Measurements from ENCODE around the gene AXDND1.
A peak's percentile ranks its signal among the peaks of the same experiment; 100 is the strongest.
"Not testable (repeated sequence)": the region's sequence is repeated elsewhere in the genome, so short reads cannot be mapped to it uniquely, and the experiment has no call there.

The AXDND1 gene

DNA sequence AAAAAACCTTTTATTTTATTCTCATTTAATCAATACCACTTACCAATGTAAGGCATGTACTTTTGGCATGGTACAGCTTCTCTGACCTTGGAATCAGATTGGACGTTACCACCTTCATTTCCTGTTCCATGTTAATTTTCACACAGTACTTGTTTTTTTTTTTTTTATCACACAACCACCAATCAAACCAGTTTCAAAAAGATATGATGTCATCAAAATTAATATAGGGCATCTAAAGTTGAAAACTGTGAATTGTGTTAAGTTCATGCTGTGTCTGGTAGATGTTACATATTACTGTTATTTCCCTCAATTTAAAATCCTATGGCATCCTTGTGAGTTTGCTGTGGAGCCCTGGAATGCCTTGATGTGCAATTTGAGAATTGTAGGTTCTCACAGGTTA lies 124.8 kb downstream of the AXDND1 start:
- peak; percentile 13 for FAIRE-seq

DNA sequence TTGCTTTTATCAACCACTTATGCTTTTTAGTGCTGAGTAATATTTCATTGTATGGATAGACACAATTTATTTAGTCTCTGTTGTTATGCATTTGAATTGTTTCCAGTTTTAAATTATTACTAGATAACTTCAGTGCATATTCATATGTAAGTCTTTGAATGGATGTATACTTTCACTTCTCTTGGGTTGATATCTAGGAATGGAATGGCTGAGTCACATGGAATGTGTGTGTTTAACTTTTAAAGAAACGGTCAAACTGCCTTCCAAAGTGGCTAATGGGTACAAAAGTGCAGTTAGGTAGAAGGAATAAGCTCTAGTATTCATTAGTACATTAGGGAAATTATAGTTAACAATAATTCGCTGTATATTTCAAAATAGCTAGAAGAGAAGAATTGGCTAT lies 127.6 kb downstream of the AXDND1 start:
- FAIRE-seq: no peak

DNA sequence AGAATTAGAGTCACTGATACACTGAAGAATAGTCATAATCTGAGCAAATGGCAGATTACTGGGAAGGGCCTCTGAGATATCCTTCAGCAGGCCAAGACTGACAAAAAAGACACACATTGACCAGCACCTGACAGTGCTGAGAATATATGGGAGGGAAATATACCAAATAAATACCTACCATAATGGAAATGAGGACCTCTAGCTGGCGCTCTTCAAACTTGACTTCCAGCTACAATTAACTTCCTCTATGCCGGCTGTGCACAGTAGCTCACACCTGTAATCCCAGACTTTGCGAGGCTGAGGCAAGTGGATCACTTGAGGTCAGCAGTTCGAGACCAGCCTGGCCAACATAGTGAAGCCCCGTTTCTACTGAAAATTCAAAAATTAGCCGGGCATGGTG lies 140.4 kb downstream of the AXDND1 start:
- FAIRE-seq: no peak

DNA sequence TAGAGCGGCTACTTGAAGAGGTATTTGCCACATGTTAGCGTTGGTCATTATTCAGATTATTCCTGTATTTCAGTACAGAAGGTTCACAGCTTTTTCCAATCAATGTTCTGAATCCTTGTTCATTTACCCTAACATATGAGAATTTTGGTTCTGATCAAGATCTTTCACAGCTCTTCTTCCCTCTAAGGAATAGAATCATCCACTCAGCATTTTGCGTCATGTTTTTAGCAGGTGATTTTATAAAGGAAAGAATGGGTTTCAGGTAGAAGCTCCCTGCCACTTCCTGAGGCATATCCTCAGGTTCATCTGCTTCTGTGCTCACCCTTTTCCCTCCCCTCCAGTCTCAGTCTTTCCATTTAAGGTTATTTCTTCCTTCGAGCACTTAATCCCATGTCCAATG lies 143.6 kb downstream of the AXDND1 start:
- no peak for FAIRE-seq

DNA sequence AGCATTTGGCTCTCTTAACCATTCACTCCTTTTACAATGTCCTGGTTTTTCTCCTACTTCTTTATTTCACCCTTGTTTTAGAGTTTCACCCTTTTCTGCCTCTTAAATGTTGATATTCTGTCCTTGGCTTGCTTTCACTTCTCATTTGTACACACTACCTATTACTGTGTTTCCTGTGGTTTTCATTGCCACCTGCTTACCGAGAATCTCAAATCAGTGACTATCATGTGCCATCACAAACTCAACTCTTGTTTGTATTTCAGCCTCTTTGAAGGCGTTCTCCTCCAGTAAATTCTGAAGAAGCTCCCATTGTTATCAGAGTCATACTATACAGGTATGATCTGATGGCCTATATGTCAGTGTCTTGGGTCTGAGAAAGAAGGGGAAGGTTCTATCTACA lies 144.3 kb downstream of the AXDND1 start:
- FAIRE-seq: no peak

DNA sequence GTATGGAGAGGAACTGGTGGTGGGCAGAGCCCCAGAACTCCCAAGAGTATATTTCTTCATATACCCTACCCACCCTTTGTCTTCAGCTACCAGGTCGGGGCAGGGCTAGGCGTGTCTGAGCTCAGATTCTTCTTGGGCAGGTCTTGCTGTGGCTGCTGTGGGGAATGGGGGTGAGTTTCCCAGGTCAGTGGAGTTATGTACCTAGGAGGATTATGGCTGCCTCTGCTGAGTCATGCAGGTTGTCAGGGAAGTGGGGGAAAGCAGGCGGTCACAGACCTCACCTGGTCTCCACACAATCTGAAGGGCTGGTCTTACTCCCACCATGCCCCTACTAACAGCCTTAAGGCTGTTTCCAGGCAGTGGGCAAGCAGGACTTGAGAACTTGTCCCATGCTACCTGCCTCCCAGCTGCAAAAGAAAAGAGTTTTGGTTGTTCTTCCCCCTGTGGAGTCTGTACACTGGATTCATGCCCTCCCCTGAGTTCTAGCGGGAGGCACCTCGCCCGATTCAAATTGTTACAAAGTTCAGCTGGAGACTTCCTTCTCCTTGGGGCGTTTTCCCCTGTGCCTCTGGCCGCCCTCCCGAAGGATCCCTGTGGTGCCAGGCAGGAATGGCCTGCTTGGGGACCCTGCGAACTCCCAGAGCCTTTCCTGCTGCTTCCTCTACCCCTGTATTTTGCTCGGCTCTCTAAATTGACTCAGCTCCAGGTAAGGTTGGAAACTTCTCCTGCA lies 151.4 kb downstream of the AXDND1 start:
- FAIRE-seq: no peak

DNA sequence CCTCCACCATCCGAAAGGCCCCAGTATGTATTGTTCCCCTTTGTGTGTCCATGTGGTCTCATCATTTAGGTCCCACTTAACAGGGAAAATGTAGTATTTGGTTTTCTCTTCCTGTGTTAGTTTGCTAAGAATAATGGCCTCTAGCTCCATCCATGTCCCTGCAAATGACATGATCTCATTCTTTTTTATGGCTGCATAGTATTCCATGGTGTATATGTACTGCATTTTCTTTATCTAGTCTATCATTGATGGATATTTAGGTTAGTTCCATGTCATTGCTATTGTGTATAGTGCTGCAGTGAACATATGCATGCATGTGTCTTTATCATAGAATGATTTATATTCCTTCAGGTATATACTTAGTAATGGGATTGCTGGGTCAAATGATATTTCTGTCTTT lies 152.8 kb downstream of the AXDND1 start:
- not testable (repeated sequence) for FAIRE-seq

DNA sequence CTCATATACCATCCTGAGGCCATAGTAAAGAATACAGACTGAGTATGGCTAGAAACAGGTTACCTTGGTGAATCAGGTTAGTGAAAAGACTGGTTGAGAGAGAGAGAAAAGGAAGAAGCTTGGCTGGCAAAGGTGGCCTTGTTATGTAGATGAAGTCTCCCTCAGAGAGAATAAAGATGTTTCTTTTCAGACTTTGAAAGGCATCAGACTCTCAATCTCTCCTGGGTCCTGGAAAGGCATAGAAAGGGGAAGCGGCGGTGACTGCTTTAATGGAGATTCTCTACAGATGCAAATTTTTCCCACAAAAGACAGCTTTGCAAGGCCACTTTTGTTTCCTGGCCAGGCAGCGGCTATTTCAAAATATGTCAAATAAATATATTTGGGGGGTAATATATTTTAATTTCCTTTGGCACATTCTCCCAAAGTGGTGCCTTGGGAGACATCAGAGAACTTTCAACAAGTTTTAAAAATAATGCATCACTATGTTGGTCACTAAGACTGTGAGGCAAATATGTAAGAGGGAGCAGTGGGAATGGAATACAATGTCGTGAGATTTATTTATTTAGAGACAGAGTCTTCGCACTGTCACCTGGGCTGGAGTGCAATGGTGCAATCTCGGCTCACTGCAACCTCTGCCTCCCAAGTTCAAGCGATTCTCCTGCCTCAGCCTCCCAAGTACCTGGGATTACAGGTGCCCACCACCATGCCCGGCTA lies 163.9 kb downstream of the AXDND1 start:
- no peak for FAIRE-seq

DNA sequence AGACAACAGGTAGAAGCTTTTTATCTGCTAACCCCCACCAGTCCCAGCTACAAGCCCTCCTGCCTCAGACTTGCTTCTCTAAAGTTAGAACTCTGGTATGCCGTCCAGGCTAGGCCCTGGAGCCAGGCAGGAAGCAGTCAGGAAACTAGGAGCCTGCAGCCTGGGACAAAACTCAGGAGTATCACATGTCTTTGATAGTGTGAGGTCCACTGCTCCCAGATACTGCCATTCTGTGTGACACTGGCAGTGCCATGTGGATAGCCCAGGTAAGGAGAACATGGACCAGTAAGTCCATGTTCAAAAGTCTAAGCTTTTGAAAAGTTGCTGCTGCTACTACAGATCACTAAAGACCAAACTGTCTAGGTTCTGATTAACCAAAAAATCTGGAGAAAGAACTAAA lies 164.6 kb downstream of the AXDND1 start:
- FAIRE-seq: no peak

DNA sequence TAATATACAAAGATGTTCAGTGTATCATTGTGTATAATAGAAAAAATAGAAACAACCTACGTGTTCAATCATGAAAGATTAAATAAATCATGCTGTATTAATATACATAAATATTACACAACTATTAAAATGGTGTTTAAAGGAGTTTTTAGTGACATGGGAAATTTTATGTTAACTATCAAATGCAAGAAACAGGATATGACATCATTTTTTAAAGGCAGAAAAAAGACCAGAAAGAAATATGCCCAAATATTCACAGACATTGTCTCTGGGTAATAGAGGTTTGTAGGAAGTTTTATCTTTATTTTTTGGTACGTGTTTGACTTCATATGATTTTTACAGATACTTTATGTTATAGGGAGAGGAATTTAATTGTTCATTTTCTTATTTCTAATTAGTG lies 176.0 kb downstream of the AXDND1 start:
- peak; percentile 85 for FAIRE-seq

DNA sequence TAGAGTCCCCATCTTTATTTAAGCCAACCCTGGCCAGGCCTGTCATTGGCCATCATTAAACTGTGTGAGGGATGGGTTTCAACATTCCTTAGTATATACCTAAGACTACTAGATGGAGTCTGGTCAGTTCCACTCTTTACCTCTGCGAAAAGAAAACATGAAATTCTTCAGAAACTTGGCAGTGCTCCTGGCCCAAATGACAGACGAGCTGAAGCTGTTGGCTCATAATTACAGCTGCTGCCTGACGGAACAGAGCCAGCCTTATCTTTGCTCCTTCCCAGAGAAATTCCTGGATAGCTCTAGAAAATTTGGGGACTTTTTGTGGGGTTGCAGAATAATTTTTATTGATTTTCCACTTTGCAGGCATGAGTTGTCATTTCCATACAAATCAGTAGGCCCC lies 179.6 kb downstream of the AXDND1 start:
- no peak for FAIRE-seq

DNA sequence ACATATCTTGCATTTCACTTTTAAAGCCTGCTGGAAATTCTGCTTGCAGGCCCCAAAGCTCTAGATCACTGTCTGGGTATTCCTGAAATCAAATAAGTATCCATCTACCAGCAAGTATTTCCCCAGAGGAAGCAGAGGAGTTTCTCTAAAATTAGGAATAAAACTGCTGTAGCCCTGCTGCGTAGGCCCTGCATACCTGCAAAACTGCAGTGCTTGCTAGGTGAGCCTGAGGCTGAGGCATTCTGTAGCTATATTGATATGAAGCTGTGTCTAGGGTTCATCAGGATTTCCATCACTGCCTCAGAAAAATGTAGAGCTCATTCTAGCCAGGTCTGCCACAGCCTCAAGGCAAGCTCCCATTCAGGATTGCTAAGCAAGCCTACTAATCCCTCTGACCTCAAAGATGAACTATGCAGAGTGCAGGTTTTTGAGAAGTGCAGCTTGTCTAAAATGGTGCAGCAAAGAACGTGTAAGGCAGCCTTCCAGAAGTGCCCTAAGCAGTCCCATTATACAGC lies 181.3 kb downstream of the AXDND1 start:
- FAIRE-seq: no peak

DNA sequence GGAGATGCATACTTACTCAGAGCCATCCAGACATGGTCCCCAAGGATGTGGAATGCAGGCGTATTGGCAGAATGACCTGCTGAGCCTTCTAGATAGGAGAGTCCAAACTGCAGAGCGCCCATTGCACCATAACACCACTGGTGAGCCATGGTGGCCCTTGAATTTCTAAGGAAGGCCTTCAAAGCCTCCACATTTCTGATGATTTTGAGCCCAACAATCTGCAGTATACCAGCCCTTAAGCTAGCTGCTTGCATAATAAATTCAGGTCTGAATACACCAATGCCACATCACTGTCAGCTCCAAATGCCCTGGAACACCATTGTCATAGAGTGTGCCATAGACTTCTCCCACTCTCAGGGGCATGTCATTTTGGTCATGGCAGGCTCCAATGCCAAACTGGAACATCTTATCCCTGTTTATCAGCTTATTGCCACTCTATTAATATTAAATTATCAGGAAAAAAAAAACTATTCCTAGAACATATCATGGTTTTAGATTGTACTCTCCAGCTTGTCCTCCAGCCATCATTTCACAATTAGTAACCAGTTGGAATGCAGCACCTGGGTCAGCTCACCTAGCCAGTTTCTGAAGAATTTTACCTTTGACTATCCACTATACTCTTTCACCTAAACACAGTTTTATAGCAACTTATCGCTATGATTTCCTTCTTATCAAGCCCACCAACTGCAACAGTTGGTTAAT lies 183.0 kb downstream of the AXDND1 start:
- no peak for FAIRE-seq

DNA sequence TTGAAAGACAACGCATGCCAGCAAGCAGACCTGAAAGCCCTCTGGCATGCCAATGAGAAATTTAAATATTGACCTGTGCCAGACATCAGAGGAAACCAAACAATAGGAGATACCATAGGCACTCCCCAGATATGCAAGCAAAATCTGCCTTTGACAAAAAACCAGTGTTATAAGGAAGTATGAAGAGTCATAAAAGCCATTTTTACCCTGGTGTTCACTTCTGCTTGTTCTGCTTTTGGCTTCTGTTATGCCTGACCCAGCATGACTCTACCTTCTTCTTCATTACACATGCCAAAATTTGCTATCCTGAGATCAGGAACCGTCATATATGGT lies 183.6 kb downstream of the AXDND1 start:
- FAIRE-seq: no peak

DNA sequence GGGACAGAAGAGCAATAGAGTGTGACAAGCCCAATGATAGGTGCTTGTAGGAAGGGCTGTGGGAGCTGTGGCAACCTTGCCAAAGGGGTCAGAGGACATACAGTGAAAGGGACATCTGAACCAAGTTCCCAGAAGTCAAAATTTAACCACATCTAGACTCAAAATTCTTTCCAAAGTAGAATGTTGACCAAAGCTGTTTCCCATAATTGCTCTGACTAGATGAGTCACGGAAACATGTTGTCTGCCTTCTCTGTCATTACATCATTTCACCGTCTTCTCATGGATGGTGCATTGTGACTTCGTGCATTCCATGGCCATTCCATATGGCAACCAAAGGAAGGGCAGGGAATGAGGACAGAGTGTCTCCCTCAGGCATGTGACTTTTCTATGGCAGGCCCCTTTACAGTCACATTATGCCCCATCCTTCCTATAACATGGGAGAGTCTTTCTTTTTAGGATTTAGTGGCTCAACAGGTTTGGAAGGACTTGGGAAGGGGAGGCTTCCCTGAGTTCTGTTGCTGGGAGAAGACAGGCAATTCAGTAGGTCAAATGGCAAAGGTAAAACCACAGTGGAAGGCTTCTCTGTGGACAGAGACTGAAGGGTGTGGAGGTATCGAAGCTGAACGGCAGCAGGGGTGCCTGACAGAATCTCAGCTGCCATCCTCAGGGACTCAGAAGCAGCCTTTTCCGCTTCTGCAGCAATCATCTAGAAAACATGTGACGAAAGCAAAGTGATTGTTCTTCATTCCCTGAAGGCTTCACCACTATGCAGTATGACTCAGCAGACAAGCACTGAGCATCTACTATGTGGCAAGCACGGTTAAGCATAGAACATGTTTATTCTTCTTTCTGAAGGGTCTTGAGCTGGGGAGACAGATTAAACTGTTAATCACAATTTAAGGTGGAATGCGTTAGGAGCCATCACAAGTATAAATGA lies 185.2 kb downstream of the AXDND1 start:
- FAIRE-seq: no peak

DNA sequence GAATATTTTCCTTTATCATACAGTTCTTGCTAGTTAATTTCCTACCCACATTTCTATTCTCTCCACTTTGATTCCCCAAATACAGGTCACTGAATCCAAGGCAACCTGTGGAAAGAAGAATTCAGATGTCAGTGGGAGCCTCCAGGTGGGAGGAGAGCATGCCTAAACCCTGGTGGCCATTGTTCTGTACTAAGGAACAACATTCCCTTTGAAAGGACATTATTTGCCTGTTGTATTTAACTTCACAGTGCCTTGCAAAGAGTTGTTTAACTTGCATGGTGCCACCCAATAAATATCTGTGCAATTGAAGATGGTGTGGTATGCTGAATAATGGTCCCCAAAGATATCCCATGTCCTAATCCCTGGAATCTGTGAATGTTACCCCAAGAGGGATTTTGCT lies 188.7 kb downstream of the AXDND1 start:
- no peak for FAIRE-seq

DNA sequence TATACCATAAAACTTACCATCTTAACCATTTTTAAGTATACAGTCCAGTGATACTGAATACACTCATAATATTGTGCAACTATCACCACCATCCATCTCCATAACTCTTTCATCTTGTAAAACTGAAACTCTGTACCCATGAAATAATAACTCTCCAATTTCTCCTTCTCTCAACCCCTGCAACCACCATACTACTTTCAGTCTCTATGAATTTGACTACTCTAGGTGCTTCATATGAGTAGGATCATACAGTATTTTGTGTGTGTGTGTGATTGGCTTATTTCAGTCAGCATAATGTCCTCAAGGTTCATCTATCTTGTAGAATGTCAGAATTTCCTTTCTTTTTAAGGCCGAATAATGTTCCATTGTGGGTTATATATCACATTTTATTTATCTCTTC lies 192.3 kb downstream of the AXDND1 start:
- no peak for FAIRE-seq

DNA sequence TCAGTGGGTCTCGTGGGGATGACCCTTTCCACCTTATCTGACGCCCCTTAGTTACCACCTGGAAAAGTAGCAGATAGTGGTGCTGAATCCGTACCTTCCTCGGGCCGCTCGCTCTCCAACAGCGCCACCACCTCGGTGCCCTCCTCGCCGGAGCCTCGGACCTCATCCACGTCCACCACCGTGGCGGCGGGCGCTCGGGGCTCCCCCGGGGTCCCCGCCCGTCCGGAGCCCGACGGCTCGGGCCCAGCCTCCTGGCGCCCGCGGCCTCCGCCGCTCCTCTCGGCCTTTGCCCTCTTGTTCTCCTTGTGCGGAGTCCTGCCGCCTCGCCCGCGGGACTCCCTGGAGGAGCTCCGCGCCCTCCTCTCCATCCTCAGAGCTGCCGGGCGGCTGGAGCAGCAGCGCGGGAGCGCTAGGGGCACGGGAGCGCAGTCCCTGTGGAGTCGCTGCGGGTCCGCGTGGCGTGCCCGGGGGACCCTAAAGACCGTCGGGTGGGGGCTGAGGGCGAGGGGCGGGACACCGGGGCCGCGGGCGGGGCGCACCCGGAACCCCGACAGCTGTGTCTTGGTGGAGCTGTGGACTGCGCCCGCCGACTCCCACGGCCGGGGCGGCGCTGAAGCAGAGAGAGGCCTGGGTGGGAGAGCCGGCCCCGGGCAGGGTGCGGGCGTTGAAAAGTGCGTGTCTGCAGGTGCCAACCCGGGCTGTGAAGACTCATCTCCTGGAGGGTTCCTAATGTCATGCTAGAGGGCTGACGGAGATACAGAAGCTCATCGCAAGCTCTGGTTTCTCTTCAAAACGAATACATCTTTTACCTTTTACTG lies 209.9 kb downstream of the AXDND1 start, which contains the start of gene NPHS2:
Gene NPHS2 (minus strand): TSS at position 452 of the 818 bp plus-strand sequence. CDS start 84 bp downstream, at position 368.
- no peak for FAIRE-seq

DNA sequence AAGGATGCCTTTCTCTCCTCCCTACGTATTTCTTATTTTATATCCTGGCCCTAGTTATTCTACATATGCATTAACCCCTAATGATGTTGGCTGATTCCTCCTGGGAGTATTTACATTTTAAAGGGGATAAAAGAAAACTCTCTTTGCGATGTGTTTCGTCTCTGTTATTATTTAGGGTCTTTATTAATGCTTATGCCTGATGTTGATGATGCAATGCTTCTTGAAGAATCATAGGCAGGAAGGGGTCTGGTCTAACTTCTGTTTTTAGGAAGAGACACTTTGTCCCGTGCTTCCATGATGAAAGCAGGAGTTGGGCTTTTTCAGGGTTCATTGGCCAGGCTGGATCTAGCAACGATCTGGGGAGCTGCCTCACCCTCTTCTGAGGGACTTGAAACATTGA lies 210.7 kb downstream of the AXDND1 start:
- no peak for FAIRE-seq

DNA sequence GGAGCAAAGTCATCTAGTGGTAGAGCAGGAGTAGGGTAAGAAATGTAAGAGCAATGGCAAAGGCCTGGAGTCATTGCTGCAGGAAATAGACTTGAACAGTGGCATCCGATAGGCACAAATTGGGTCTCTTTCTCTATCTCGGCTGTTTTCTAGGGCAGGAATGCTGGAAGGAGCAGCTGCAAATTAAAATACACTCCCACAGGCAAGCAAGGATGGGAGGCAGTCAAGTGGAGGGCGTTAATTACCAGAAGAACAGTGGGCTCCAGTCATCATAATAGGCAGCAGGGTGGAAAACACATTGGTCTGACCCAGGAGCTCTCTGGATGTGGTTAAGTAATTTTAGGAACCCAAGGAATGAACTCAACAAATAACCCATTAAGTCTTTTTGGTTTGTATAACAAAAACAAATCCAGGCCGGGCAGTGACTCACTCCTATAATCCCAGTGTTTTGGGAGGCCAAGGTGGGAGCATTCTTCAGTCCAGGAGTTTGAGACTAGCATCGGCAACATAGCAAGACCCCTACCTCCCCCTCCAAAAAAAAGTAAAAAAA lies 218.1 kb downstream of the AXDND1 start:
- no peak for FAIRE-seq

DNA sequence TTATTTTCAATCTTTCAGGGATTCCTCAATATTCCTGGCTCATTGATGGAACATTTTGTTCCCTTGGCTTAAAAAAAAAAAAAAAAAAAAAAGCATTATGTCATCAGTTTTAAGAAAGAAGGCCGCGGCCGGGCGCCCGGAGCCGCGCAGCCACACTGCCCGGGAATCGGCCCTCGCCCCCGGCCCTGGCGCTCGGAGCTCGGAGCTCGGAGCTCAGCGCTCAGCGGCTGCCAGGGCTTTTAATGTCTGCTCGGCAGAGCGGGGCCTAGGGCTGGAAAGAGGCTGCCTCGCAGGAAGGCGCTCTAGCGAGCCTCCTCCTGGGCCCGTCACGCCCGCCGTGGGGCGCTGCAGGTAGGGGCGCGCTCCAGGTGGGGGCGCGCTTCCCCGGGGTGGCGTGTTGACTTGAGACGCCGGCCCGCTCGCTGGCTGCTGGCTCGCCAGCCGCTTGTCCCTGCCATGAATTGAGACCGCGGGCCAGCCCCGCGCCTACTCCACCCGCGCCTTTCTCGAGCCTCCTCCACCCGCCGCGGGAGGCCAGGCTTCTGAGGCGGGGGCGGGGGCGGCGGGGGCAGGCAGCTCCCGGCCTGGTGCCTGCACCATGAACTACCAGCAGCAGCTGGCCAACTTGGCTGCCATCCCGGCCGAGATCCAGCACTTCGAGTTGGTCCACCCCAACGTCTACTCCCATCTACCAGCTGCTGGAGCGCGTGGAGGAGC lies 220.5 kb downstream of the AXDND1 start:
- no peak for FAIRE-seq

Measured in TTC549 (cell line).